NCI-H2029 (cell line): ENCODE measurements around the gene SPAG7.

ENCODE experiments used
- DNase-seq: peaks from one replicate; lab custom pipeline; 2025; lab: John Stamatoyannopoulos, UW

SPAG7 gene, protein sequence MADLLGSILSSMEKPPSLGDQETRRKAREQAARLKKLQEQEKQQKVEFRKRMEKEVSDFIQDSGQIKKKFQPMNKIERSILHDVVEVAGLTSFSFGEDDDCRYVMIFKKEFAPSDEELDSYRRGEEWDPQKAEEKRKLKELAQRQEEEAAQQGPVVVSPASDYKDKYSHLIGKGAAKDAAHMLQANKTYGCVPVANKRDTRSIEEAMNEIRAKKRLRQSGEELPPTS

GRCh38 chr17:4967539-4968485 lies at the start of gene SPAG7:
SPAG7 (minus strand) TSS chr17:4967817; CDS start chr17:4967804, 13 bp downstream.
- peak; percentile 74 for DNase-seq

DNA sequence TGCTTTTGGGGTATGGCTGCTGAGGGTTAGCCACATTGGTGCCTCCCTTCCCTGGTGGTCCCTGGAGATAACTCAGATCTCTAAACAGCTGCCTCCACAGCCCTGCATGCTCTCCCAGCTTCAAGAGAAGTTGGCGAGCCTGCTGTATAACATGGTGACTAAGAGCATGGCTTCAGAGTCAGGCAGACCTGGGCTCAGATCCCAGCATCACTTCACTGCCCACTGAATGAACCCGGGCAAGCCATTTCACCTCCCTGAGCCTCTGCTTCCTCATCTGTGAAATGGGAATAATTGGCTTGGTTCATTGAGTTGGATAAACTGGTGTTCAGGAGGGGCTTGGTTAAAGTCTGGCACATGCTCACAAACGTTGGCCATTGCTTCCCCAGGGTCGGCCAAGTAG lies 46.7 kb upstream of the SPAG7 start:
- DNase-seq, result no peak

DNA sequence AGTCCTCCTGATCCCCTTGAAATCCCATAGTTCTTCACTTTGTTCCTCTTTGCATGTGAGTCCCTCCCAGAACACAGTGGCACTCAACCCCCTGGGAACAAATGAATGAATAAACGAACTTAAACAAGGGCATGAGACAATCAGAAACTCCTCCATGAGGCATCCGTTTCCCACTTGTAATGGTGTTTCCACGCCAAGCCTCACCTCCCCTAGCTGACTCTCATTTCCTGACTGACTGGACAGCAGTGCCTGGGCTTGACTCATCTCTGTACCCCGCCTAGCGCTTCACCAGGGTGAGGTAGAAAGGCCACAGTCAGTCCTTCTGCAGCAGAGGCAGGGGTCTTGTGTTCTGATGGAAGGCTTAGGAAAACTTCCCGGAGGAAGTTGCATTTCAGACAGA lies 44.3 kb upstream of the SPAG7 start:
- no peak for DNase-seq

DNA sequence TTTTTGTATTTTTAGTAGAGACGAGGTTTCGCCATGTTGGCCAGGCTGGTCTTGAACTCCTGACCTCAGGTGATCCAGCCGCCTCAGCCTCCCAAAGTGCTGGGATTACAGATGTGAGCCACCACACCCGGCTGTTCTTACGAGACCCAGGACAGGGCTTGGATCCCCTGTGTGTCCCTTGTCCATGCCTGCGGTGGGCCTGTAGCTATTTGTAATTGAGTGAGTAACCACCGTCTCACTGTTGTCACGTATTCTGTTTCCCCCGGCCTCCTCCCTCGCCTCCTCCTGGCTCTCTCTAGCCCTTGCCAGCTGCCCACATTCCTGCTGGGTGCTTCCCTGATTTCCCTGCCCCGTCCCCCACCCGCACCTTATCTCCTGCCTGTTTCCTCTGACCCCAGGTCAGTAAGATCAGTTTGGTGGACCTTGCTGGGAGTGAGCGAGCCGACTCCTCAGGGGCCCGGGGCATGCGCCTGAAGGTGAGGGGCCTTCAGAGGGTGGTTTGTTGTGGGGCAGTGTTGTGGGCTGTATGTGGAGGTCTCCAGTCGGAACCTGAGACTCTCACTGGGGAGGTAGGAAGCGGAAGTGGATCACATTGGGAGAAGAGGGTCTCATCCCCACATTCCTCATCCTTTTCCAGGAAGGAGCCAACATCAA lies 35.7 kb upstream of the SPAG7 start:
- no peak for DNase-seq

GRCh38 chr17:5002121-5002788 lies 34.6 kb upstream of the SPAG7 start:
- DNase-seq, result no peak

GRCh38 chr17:5000237-5000639 lies 32.6 kb upstream of the SPAG7 start:
- DNase-seq, result no peak

DNA sequence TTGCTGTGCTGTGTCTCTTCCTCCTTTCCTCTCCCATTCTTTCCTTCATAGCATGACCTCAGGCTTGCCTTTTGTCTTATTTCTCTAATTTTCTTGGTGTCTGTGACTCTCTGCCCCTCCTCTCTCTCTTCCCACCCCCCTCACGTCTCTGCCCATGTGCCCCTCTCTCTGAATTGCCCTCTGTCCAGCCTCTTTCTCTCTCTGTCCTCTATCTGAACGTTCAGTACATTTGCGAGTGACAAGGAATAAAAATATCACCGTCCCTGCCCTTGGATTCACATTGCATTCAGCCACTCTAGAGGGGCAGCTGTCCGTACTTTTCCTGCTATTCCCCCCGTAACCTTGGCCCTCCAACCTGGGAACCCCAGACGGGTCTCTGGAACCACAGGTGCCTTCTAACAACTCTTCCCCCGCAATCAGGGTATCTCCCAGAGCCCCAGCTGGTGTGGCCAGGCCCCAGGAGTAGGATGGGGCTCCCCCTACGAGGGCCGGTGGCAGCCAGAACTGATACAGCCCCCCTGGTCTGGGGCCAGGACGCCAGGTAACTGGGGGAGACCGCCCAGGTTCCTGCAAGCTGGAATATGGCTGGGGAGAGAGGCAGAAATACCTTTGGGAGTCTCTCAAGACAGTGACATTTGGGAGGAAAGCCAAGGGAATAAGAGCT lies 31.9 kb upstream of the SPAG7 start:
- no peak for DNase-seq

GRCh38 chr17:4998732-4999429 lies 31.3 kb upstream of the SPAG7 start:
- DNase-seq, result no peak

DNA sequence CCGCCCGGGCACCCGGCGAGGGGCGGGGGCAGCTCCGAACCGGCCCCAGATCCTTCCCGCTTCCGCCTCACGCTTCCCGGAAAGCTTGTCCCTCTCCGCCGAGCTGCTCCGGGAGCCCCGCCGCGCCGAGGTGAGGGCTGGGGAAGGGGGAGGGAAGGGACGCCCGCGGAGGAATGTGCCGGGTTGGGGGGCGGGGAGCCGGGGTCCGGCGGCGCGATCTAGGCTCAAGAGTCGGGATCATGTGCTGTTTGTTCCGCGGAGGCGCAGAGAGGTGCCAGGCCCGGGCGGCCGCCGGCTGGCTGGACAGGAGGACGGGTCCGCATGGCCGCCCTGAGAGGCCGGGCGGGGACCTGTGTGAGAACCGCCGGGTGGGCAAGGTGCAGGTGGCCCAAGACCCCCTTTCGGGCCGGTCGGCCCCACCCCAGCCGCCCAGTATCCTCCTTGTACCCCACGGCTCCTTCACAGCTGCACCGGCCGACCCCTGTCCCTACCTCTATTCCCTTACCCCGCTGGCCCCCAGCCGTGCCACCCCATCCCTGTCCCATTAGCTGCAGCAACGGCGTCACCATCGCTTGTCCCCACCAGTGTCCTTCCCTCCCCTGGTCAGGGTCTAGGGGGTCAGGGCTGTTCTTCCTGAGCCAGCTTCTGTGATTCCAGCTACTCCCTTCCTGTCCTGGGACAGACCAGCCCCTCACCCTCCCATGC lies 30.6 kb upstream of the SPAG7 start:
- no peak for DNase-seq

DNA sequence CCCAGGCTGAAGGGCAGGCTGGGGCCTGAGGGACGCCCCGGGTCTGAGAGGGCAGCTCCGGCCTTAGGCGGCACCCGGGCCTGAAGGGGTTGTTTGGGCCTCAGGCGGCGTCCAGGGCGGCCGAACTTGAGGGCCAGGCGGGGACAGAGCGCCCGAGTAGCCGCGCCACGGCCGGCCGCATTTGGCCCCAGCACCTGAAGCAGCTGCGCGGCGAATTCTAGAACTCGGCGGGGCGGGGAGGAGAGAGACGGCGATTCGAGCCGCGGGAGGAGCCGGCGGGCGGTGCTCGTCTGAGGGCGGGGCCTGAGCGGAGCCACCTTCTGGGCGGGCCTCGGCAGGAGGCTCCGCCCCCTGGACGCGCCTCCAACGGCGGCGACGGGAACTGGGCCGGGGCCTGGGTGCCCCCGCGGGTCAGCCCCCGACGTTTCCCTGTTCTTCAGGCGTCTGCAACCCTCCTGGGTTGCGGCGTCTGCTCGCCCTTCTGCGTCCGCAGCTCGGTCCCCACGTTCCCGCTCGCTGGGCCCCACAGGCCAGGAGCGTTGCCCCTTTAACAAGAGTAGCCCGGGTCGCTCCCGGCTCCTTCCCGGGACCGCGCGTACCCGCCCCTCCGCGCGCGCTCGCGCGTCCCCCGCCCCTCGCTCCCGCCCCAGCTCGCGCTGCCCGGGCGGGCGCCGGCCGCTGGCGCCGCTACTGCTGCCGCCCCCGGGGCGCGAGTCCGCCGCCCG lies 29.8 kb upstream of the SPAG7 start, which contains the start of the genes INCA1 and KIF1C:
INCA1 (minus strand) TSS at position 221 of the 725 bp plus-strand sequence. CDS start 3,085 bp downstream, outside the sequence.
KIF1C (plus strand) TSS at position 649 of the 725 bp plus-strand sequence. CDS start 2,297 bp downstream, outside the sequence.
- DNase-seq, result peak; percentile 50

GRCh38 chr17:4994081-4994595 lies 26.5 kb upstream of the SPAG7 start:
- no peak for DNase-seq

- no peak for DNase-seq
Measured at GRCh38 chr17:4987767-4988567, 20.4 kb upstream of the SPAG7 start.

DNA sequence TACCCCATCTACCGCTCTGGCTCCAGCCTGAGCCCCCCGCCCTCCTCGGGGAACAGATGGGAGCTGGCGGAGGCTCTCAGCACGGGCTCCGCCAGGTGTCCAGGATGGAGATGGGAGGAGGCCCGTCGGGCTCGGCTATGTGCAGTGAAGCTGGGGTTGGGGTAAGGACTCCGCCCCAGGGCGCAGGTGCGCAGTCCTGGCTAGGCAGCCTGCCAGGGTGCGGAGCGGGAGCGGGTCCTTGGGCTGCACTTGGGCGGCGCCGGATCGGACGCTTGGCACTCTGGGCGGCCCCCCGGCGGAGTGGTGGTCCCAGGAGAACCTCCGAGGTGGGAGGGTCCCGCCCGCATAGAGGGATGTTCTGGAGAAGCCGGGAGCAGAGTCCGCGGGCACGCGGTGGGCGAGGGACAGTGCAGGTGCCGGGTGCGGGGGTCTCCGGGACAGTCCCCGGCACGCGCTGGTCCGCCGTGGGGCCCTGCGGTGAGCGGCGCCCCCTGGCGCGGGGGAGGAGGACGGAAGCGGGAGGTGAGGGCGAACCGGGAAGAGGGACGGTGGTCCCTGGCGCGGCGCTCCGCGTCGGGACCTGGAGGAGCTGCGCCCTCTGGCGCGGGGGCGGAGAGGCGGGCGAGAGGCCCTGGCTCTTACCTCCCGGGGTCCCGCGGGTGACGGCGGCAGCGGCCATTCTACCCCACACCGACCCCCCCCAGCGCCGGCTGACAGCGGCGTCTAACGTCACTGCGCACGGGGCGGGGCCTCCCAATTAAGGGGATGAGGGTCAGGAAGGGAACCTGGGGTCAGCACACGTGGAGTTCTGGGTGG lies 19.5 kb upstream of the SPAG7 start, which contains the start of gene CAMTA2:
CAMTA2 (minus strand) TSS at position 725 of the 816 bp plus-strand sequence. CDS start 1,453 bp downstream, outside the sequence.
- peak; percentile 24 for DNase-seq

DNA sequence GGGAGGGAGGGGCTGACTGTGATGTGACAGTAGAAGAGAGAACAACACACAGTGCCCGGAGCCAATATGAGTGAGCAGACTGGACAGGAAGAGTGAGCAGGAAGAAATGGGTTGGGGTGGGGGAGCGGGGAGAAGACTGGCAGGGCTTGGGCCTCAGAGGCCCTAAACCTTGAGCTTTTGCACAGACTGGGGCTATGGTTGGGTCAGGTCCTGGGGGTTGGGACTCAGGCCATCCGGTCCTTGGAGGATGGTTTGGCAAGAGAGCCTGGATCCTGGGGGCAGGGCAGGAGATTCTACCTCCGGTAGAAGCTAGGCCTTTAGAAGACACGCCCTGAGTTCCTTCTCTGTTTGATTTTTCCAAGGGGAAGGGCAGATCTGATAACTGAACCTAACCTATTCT lies 18.8 kb upstream of the SPAG7 start:
- DNase-seq, result no peak

GRCh38 chr17:4982305-4982704 lies 14.7 kb upstream of the SPAG7 start:
- DNase-seq, result no peak

GRCh38 chr17:4980644-4981216 lies 13.1 kb upstream of the SPAG7 start:
- DNase-seq, result peak; percentile 8

DNA sequence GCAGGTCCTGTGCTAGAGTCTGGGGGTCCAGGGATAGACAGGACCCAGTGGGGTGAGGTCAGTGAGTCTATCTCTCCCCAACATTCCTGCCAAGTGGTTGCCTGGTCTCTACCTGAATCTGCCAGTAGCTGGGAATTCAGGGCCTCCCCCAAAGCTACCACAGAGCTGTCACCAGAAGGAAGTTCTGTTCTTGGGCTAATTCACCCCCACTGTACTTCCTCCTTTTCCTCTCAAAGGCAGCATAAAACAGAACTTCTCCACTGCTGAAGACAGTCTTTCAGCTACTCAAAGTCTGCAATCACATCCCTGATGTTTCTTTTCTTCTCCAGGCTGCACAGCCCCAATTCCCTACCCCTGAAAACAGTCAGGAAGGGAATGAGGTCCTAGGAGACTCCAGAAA lies 11.1 kb upstream of the SPAG7 start:
- no peak for DNase-seq
